Uterine smooth muscle cell (primary cell): ENCODE measurements around the gene SELENOS. TPM values are rescaled to one million over a fixed set of nuclear protein-coding genes. Genes with fewer than 3 reads are reported as not detected.

Experiments used
- total RNA-seq: library from RNA; depleted of rRNA; stranded (reverse); fragments of >200 nt; gene quantifications from 2 replicates; pipeline ENCODE4 v1.2.3, GENCODE V29; 2014

SELENOS gene
- 99.5 and 114 TPM in 2 replicates for total RNA-seq

GRCh38 chr15:101277038-101277822 lies at the start of gene SELENOS:
Gene SELENOS (minus strand): TSS chr15:101277485. CDS start chr15:101277417, 68 bp downstream.

GRCh38 chr15:101294731-101295606 lies 17.7 kb upstream of the SELENOS start, which contains the start of gene SNRPA1:
Gene SNRPA1 (minus strand): TSS chr15:101295248. CDS start chr15:101295178, 70 bp downstream.

GRCh38 chr15:101251830-101252820 lies 25.2 kb downstream of the SELENOS start, which contains the start of gene CHSY1:
Gene CHSY1 (minus strand): TSS chr15:101252048. CDS start chr15:101251456, 592 bp downstream.

Other genes starting within 250 kb of the SELENOS start
- gene CHSY1, start 25.4 kb downstream of the SELENOS start, total RNA-seq = 32.1 and 34.0 TPM in 2 replicates
- gene SNRPA1, start 17.8 kb upstream of the SELENOS start, total RNA-seq = 18.4 and 36.4 TPM in 2 replicates
- 0.44 and 1.2 TPM in 2 replicates for gene PCSK6, start 212.2 kb upstream of the SELENOS start, total RNA-seq